ENCODE measurements around the gene TSPAN5.

- no peak for TF ChIP-seq CTCF (IDR thresholded peaks at IDR 0.05; ENCODE audit: poor library complexity)
- TF ChIP-seq EZH2 (IDR thresholded peaks at IDR 0.05; ENCODE audit: borderline replicate concordance): no peak
Measured at GRCh38 chr4:98691588-98691987, 33.2 kb upstream of the TSPAN5 start.

Measured in hepatocyte (in vitro differentiated cells).